Spleen (tissue), 7 donors: ENCODE data around the gene GKN1.

ENCODE experiments used
- CTCF ChIP-seq, 11 experiments: fragments of 200-600 bp in 7 of 11; fragments of 450-650 bp in 4 of 11; sonication (generic) in 4 of 11; IDR thresholded peaks in 8 of 11; conservative IDR thresholded peaks in 3 of 11; 1 replicate in 7 of 11; 2 replicates in 4 of 11; pipeline versions ENCODE4 v1.4.0 to v1.8.0; 2016 to 2021; ENCODE audit warnings: antibody characterized with exemption in 11 of 11, inconsistent platforms in 4 of 11, mild to moderate bottlenecking in 1 of 11
- POLR2A ChIP-seq, 3 donors: fragments of 450-650 bp; IDR thresholded peaks; one replicate each; pipeline ENCODE4 v1.5.1; 2017; ENCODE audit warnings: antibody characterized with exemption in 3 of 3, mild to moderate bottlenecking in 1 of 3
- POLR2AphosphoS5 ChIP-seq, 3 donors: sonication (generic); formaldehyde crosslinking; IDR thresholded peaks; one replicate each; pipeline ENCODE4 v1.5.1; 2017; ENCODE audit warnings: antibody characterized with exemption in 3 of 3
- donor health status: DM: no; HTN: no; CAD: no; lungs with moderate emphysema.
- donor health status: DM: no; HTN: no; CAD: no.
- donor health status: DM: no; HTN: no; CAD: no.

- TF ChIP-seq CTCF (IDR thresholded peaks at IDR 0.05 in 8 of 11, conservative IDR thresholded peaks at IDR 0.05 in 3 of 11) (no peak), POLR2A (IDR thresholded peaks at IDR 0.05) (no peak), POLR2AphosphoS5 (IDR thresholded peaks at IDR 0.05) (no peak)
These were observed 4.5 kb upstream of the GKN1 start for GRCh38 chr2:68969736-68970490.
